ENCODE results near the gene CEACAM4. TPM values are rescaled to one million over a fixed set of nuclear protein-coding genes. Genes with fewer than 3 reads are reported as not detected.

Gene CEACAM4
- not detected in 5 replicates for total RNA-seq (2022; extraction: Qiagen RNA extraction; ENCODE audit: low read depth)

GRCh38 chr19:41626877-41627276, at the start of gene CEACAM4:
CEACAM4 (minus strand) TSS chr19:41627074; CDS start chr19:41626963, 111 bp downstream.

GRCh38 chr19:41575998-41576397, 50.9 kb downstream of the CEACAM4 start, which contains the start of gene CEACAM21:
CEACAM21 (plus strand) TSS chr19:41576166; CDS start chr19:41576275, 109 bp downstream.

Other genes with a start within 250 kb of the CEACAM4 start
- gene EXOSC5, start 229.7 kb downstream of the CEACAM4 start, total RNA-seq (2022; extraction: Qiagen RNA extraction; ENCODE audit: low read depth), result 79.0 to 104 TPM (median 97.3 TPM) in 5 replicates
- gene BCKDHA, start 229.3 kb downstream of the CEACAM4 start, total RNA-seq (2022; extraction: Qiagen RNA extraction; ENCODE audit: low read depth), result 37.1 to 47.6 TPM (median 40.8 TPM) in 5 replicates
- gene B3GNT8, start 199.7 kb downstream of the CEACAM4 start, total RNA-seq (2022; extraction: Qiagen RNA extraction; ENCODE audit: low read depth), result 0.09 to 0.43 TPM (median 0.11 TPM) in 3 of 5 replicates, not detected in the others
- gene DMAC2, start 187.2 kb downstream of the CEACAM4 start, total RNA-seq (2022; extraction: Qiagen RNA extraction; ENCODE audit: low read depth), result 103 to 120 TPM (median 108 TPM) in 5 replicates
- not detected in 5 replicates for gene ERICH4, start 183.9 kb downstream of the CEACAM4 start, total RNA-seq (2022; extraction: Qiagen RNA extraction; ENCODE audit: low read depth)
- not detected in 5 replicates for gene CEACAM21, start 50.9 kb downstream of the CEACAM4 start, total RNA-seq (2022; extraction: Qiagen RNA extraction; ENCODE audit: low read depth)
- gene CEACAM7, start 61.2 kb upstream of the CEACAM4 start, total RNA-seq (2022; extraction: Qiagen RNA extraction; ENCODE audit: low read depth), result 0.02 TPM in 1 of 5 replicates, not detected in the others
- gene CEACAM5, start 81.6 kb upstream of the CEACAM4 start, total RNA-seq (2022; extraction: Qiagen RNA extraction; ENCODE audit: low read depth), result 1.8 to 2.7 TPM (median 2.4 TPM) in 5 replicates
- gene CEACAM6, start 128.5 kb upstream of the CEACAM4 start, total RNA-seq (2022; extraction: Qiagen RNA extraction; ENCODE audit: low read depth), result 19.9 to 28.7 TPM (median 26.1 TPM) in 5 replicates
- gene CEACAM3, start 169.5 kb upstream of the CEACAM4 start, total RNA-seq (2022; extraction: Qiagen RNA extraction; ENCODE audit: low read depth), result not detected in 5 replicates
- gene LYPD4, start 217.6 kb upstream of the CEACAM4 start, total RNA-seq (2022; extraction: Qiagen RNA extraction; ENCODE audit: low read depth), result not detected in 5 replicates
- gene DMRTC2, start 218.0 kb upstream of the CEACAM4 start, total RNA-seq (2022; extraction: Qiagen RNA extraction; ENCODE audit: low read depth), result not detected in 5 replicates
- gene RPS19, start 233.2 kb upstream of the CEACAM4 start, total RNA-seq (2022; extraction: Qiagen RNA extraction; ENCODE audit: low read depth), result 8,931 to 10,409 TPM (median 9,359 TPM) in 5 replicates